K562 (cell line): ENCODE measurements around the gene SANBR. TPM values are rescaled to one million over a fixed set of nuclear protein-coding genes. Genes with fewer than 3 reads are reported as not detected.
A peak's percentile ranks its signal among the peaks of the same experiment; 100 is the strongest.

Experiments
- ATAC-seq: fragments of 200-7000 bp; cut with Tn5 transposase; 3 replicates; pipeline ENCODE4 v1.9.1; 2020; ENCODE audit warnings: moderate library complexity
- BruUV-seq: library from RNA; stranded (reverse); fragments of 400-500 nt; replicated peaks from 2 replicates; lab custom pipeline; 2021; lab: Mats Ljungman, UMichigan
- CTCF ChIA-PET: fragments of 300-600 bp; formaldehyde crosslinking; extraction: SDS; loops from one replicate; lab custom pipeline; 2021; ENCODE audit warnings: low intra/inter-chr PET ratio; lab: Yijun Ruan, JAX
- POLR2A ChIA-PET: fragments of 300-600, 350-650 bp; sonication (Branson Sonifier 250); formaldehyde crosslinking; extraction: SDS; loops from one replicate; lab custom pipeline; 2021; ENCODE audit warnings: antibody characterized with exemption, inconsistent platforms; lab: Yijun Ruan, JAX
- DNase-seq, 4 experiments: peaks; one replicate each; pipeline versions ENCODE4 v3.0.0 to v3.0.0-alpha.2; 2011 to 2018; ENCODE audit warnings: low spot score in 3 of 4, mixed read lengths in 3 of 4; ENCODE audit errors: extremely low read depth in 1 of 4
- FAIRE-seq: peaks from 2 replicates; lab custom pipeline; 2011; peaks lifted over from hg19 to GRCh38; lab: Jason Lieb, UNC
- H2AFZ ChIP-seq: 2 replicates; pipeline ENCODE4 v1.6.0; 2011; ENCODE audit warnings: low read depth, low read length, control low read depth, inconsistent platforms
- H3K27ac ChIP-seq: fragments of 200-600 bp; 3 replicates; pipeline ENCODE4 v1.8.0; 2011; ENCODE audit warnings: low read depth, mild to moderate bottlenecking, control low read depth, inconsistent platforms, low read length, moderate library complexity, mixed read lengths; ENCODE audit errors: extremely low read depth
- H3K27me3 ChIP-seq, 2 experiments: fragments of 300-600 bp in 1 of 2; 2 replicates in 1 of 2; 3 replicates in 1 of 2; pipeline versions ENCODE4 v1.6.0 to v1.8.0; 2011; ENCODE audit warnings: inconsistent platforms in 2 of 2, low read length in 2 of 2, mild to moderate bottlenecking in 1 of 2, mixed read lengths in 1 of 2, moderate library complexity in 1 of 2; ENCODE audit not compliant: control insufficient read depth in 2 of 2, insufficient read depth in 2 of 2
- H3K36me3 ChIP-seq: fragments of 300-600 bp; 3 replicates; pipeline ENCODE4 v1.8.0; 2011; ENCODE audit warnings: mild to moderate bottlenecking, low read length, inconsistent platforms; ENCODE audit not compliant: control insufficient read depth, insufficient read depth
- H3K4me1 ChIP-seq, 2 experiments: fragments of 200-600 bp in 1 of 2; replicated peaks in 1 of 2; 2 replicates in 1 of 2; 3 replicates in 1 of 2; pipeline versions ENCODE4 v1.5.1 to v1.8.0; 2011; ENCODE audit warnings: inconsistent platforms in 2 of 2, low read length in 2 of 2, mild to moderate bottlenecking in 1 of 2, mixed read lengths in 1 of 2, moderate library complexity in 1 of 2; ENCODE audit not compliant: control insufficient read depth in 2 of 2, insufficient read depth in 2 of 2
- H3K4me2 ChIP-seq: 2 replicates; pipeline ENCODE4 v1.6.1; 2011; ENCODE audit warnings: low read length, control low read depth, inconsistent platforms, mixed read lengths; ENCODE audit not compliant: insufficient read depth
- H3K4me3 ChIP-seq: fragments of 200-600 bp; sonication (generic), shearing (Covaris generic); 2 replicates; pipeline ENCODE4 v1.5.1; 2016; ENCODE audit warnings: control low read depth, inconsistent platforms
- H3K79me2 ChIP-seq: fragments of 200-600 bp; 3 replicates; pipeline ENCODE4 v1.8.0; 2011; ENCODE audit warnings: low read length, inconsistent platforms; ENCODE audit not compliant: control insufficient read depth, insufficient read depth
- H3K9ac ChIP-seq, 2 experiments: 2 replicates each; pipeline versions ENCODE4 v1.6.0 to v1.6.1; 2011; ENCODE audit warnings: low read depth in 2 of 2, low read length in 2 of 2, control low read depth in 1 of 2, inconsistent platforms in 1 of 2, mild to moderate bottlenecking in 1 of 2, mixed read lengths in 1 of 2; ENCODE audit not compliant: insufficient read depth in 1 of 2
- H3K9me1 ChIP-seq: one replicate; pipeline ENCODE4 v1.6.0; 2011; ENCODE audit warnings: inconsistent platforms, mild to moderate bottlenecking, low read length, moderate library complexity; ENCODE audit not compliant: control insufficient read depth, insufficient read depth
- H3K9me3 ChIP-seq: replicated peaks from 2 replicates; pipeline ENCODE4 v1.5.1; 2011; ENCODE audit warnings: low read depth, low read length, inconsistent platforms; ENCODE audit not compliant: control insufficient read depth, insufficient read depth
- H4K20me1 ChIP-seq: replicated peaks from 2 replicates; pipeline ENCODE4 v1.6.1; 2011; ENCODE audit warnings: low read length, inconsistent platforms, mixed read lengths; ENCODE audit not compliant: control insufficient read depth, insufficient read depth
- HNRNPH1 ChIP-seq: fragments of 200-400 bp; formaldehyde crosslinking; optimal IDR thresholded peaks from 2 replicates; pipeline ENCODE3; 2017; ENCODE audit warnings: low read depth, mild to moderate bottlenecking, low read length, moderate library complexity
- NONO ChIP-seq, 2 experiments: fragments of 200-400 bp in 1 of 2; fragments of 450-650 bp in 1 of 2; formaldehyde crosslinking in 1 of 2; IDR thresholded peaks; 2 replicates each; pipeline ENCODE4 v1.6.1; 2017; ENCODE audit warnings: low read depth in 2 of 2, mild to moderate bottlenecking in 2 of 2, moderate library complexity in 2 of 2, low read length in 1 of 2
- SP2 ChIP-seq: IDR thresholded peaks from 2 replicates; pipeline ENCODE4 v1.6.1; 2011; ENCODE audit warnings: mild to moderate bottlenecking, low read depth, low read length, moderate library complexity; ENCODE audit not compliant: poor library complexity, severe bottlenecking; ENCODE audit errors: extremely low read depth
- ZNF583 ChIP-seq: fragments of 250-450 bp; sonication (Bioruptor Pico); IDR thresholded peaks from 2 replicates; pipeline ENCODE4 v1.4.0; 2020
- WGBS: fragments of 100-300 bp; shearing (Covaris generic); methylation state at CpG from one replicate; pipeline ENCODE4 v1.1.6; 2016; ENCODE audit warnings: low coverage, mixed read lengths; ENCODE audit not compliant: insufficient coverage; ENCODE audit errors: missing lambda C conversion rate; 5-methylcytosine and 5-hydroxymethylcytosine counted together
- in situ Hi-C: fragments of 300-500 bp; cut with MboI; formaldehyde crosslinking; loops from 4 replicates; pipeline ENCODE4 v1.15.0; 2018; ENCODE audit warnings: inconsistent platforms, mixed read lengths
- intact Hi-C: fragments of 100-400 bp; cut with micrococcal nuclease; formaldehyde crosslinking; loops from 2 replicates; pipeline ENCODE4 v1.14.2; 2022
- polyA plus RNA-seq, 8 experiments: library from polyadenylated mRNA; depleted of rRNA in 4 of 8; stranded (reverse) in 5 of 8; unstranded in 3 of 8; fragments of >200 nt; fragmentation: Nextera tagmentation in 2 of 8; fragmentation: Illumina TruSeq in 1 of 8; extraction: Ambion mirVana in 2 of 8; extraction: Trizol in 1 of 8; gene quantifications; 2 replicates each; pipeline versions ENCODE4 v1.2.1 to v1.2.3, GENCODE V29; 2011 to 2014; ENCODE audit warnings: inconsistent platforms in 1 of 8, missing spikeins in 1 of 8
- total RNA-seq, 7 experiments: library from RNA; depleted of rRNA in 6 of 7; stranded (reverse); fragments of >200 nt in 6 of 7; fragmentation: Illumina TruSeq in 2 of 7; extraction: Trizol in 2 of 7; gene quantifications; 2 replicates each; pipeline versions ENCODE4 v1.2.1 to v1.2.3, GENCODE V29; 2011 to 2021; ENCODE audit warnings: low replicate concordance in 1 of 7
- TF ChIP-seq, protein P1 (sequence below): fragments of 450-650 bp; IDR thresholded peaks from 2 replicates; pipeline ENCODE4 v1.6.1; 2016; ENCODE audit warnings: low read depth, mild to moderate bottlenecking, moderate library complexity
- TF ChIP-seq, protein P2 (sequence below), 3 experiments: fragments of 200-800 bp in 1 of 3; sonication (Bioruptor generic) in 1 of 3; sonication (generic) in 1 of 3; formaldehyde crosslinking in 1 of 3; IDR thresholded peaks; 2 replicates each; pipeline versions ENCODE4 v1.6.1 to v1.8.0; 2016 to 2022; ENCODE audit warnings: mild to moderate bottlenecking in 2 of 3, missing compliant biosample characterization in 2 of 3, missing genetic modification characterization in 2 of 3, missing genetic modification reagents in 1 of 3
- TF ChIP-seq, protein P3 (sequence below): fragments of 250-450 bp; sonication (Bioruptor Pico); IDR thresholded peaks from 2 replicates; pipeline ENCODE4 v1.9.0; 2021; ENCODE audit warnings: mild to moderate bottlenecking, inconsistent platforms
- TF ChIP-seq, protein P4 (sequence below): fragments of 450-650 bp; conservative IDR thresholded peaks from 2 replicates; pipeline ENCODE4 v1.6.1; 2016; ENCODE audit warnings: missing genetic modification characterization, low read depth, mild to moderate bottlenecking, control low read depth, missing compliant biosample characterization
- TF ChIP-seq, protein P5 (sequence below): sonication (generic); formaldehyde crosslinking; IDR thresholded peaks from 2 replicates; pipeline ENCODE4 v1.8.0; 2022; ENCODE audit warnings: missing genetic modification reagents, mild to moderate bottlenecking, borderline replicate concordance

The SANBR gene
- total and polyA plus RNA-seq, 9 of the 15 experiments (the other 6 are each of a cell fraction or from before 2014, with no cell fraction given), result 1.5 to 7.7 (median 6.2) TPM

DNA sequence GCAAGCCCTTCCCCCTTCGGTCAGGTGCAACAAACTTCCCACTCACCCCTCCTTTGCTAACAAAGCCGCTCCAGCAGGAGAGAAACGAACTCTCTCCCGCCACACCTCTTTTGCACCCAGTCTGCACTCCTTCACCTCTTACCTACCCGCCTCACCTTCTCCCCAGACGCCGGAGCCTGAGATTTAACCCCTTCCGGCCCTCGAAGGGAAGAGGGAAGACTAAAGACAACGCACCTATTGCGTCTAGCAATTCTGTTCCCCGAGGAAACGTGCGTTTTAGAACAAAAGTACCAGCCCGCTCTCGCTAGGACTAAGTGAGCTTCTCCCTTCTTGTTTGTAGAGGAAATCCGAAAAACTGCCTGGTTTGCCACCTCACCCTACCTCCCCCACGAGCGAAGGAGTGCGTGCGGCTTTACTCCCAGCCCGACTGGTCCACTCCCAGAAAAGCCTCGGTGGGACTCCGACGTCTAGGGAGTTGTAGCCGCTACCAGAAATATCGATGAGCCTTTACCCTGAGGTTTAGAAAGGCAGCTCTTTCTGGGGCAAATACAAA is 48.6 kb upstream of the SANBR start (continued):
- TF ChIP-seq, protein P1, sequence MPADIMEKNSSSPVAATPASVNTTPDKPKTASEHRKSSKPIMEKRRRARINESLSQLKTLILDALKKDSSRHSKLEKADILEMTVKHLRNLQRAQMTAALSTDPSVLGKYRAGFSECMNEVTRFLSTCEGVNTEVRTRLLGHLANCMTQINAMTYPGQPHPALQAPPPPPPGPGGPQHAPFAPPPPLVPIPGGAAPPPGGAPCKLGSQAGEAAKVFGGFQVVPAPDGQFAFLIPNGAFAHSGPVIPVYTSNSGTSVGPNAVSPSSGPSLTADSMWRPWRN, result 0 out of 2 replicates have a peak, but pooled peaks have one; percentile 11

DNA sequence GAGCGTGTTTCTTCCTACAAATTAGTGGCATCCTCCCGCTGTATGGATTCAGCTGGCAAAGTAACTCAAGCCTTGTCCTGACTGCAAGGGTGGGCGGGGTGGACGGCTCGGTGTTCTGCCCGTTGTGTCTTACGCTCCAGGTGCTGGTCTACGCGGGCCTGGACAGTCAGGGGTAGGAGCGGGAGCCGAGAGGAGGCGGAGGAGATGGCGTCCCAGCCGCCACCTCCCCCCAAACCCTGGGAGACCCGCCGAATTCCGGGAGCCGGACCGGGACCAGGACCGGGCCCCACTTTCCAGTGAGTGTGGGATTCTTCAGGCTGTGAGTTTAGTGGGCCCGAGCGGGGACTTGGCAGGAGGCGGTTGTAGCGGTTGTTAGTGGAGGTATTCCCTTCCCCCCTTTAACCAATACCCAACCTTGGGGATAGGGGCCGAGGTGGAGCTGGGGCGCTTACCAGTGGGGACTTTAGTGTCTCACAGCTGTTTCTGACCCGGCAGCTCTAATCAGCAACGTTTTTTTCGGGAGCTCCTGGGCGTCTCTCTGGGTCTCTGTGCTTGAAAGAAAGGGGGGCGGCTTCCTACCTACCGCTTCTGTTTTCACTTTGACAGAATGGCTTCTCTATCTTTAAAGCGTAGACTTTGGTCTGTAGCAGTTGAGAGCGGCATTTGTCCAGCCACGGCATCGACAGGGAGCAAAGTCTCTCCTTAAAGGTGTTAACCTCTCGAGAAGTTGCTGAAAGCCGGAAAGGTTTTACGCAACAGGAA is 47.9 kb upstream of the SANBR start, which contains the start of the genes PEX13 and PUS10:
PEX13 (plus strand) TSS at position 165 of the 762 bp plus-strand sequence; CDS start at position 205, 40 bp downstream.
PUS10 (minus strand) TSS at position 700 of the 762 bp plus-strand sequence. CDS start 6,365 bp downstream, outside the sequence.
- Histone ChIP-seq H3K9me3 (no peaks in the 10 kb centered on the region), H3K27me3 (no peaks in the 10 kb centered on the region), H3K9me1 (no peaks in the 10 kb centered on the region), H3K27ac (peak within 1 kb of the TSS; percentile 99), H4K20me1 (no peaks in the 10 kb centered on the region), H2AFZ (peak within 1 kb of the TSS; percentile 100), H3K36me3 (peaks cover 13% of the 10 kb centered on the region; the same call in 1 of the 3 replicates), H3K4me3 (peak within 1 kb of the TSS; percentile 90), H3K79me2 (peaks cover 54% of the 10 kb centered on the region), H3K4me2 (peak within 1 kb of the TSS; percentile 98), H3K4me1 (peaks cover 0 to 4% of the 10 kb centered on the region in 2 experiments; a peak in 2 of 5 replicates), H3K9ac (peak within 1 kb of the TSS; percentile 94 to 97)
- under 1% methylated on average over 37 of the region's 39 CpGs for whole genome bisulfite sequencing
- BruUV-seq, result TSS peak; percentile 54
- FAIRE-seq (peak; percentile 79), DNase-seq (peak; percentile 80 to 86 (median 83)), ATAC-seq (peak; percentile 96)
- CTCF ChIA-PET, result no interaction called here
- intact Hi-C loops (loop anchor here (1.0 to 5.0 kb wide), 3 partner anchors 26 to 160 kb away; partner anchors contain the start of gene SANBR), in situ Hi-C loops (no loop called here)
- POLR2A ChIA-PET, result interaction anchor here (0.6 to 1.8 kb wide), 8 partner anchors 15 to 663 kb away, joined by 3 to 5 read pairs (median 3); no protein-coding TSS in a partner anchor
- TF ChIP-seq NONO (IDR thresholded peaks at IDR 0.05; ENCODE audit: low read depth in 2 of 2, low read length in 1 of 2) (0 out of 4 replicates have a peak, but pooled peaks of 1 of the 2 experiments have one; percentile 2), HNRNPH1 (no peak), SP2 (no peak), ZNF583 (CRISPR knock-in tag) (no peak)
- TF ChIP-seq, protein P2, sequence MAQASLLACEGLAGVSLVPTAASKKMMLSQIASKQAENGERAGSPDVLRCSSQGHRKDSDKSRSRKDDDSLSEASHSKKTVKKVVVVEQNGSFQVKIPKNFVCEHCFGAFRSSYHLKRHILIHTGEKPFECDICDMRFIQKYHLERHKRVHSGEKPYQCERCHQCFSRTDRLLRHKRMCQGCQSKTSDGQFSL (CRISPR knock-in tag; IDR thresholded peaks at IDR 0.05), result peak; percentile 56
- TF ChIP-seq, protein P2 (tag; IDR thresholded peaks at IDR 0.05), result peak in 1 of 2 experiments; percentile 6; a peak in 1 of 4 replicates
- TF ChIP-seq, protein P3, sequence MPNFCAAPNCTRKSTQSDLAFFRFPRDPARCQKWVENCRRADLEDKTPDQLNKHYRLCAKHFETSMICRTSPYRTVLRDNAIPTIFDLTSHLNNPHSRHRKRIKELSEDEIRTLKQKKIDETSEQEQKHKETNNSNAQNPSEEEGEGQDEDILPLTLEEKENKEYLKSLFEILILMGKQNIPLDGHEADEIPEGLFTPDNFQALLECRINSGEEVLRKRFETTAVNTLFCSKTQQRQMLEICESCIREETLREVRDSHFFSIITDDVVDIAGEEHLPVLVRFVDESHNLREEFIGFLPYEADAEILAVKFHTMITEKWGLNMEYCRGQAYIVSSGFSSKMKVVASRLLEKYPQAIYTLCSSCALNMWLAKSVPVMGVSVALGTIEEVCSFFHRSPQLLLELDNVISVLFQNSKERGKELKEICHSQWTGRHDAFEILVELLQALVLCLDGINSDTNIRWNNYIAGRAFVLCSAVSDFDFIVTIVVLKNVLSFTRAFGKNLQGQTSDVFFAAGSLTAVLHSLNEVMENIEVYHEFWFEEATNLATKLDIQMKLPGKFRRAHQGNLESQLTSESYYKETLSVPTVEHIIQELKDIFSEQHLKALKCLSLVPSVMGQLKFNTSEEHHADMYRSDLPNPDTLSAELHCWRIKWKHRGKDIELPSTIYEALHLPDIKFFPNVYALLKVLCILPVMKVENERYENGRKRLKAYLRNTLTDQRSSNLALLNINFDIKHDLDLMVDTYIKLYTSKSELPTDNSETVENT, result peak; percentile 61; the same call in 1 of the 2 replicates
- TF ChIP-seq, protein P4, sequence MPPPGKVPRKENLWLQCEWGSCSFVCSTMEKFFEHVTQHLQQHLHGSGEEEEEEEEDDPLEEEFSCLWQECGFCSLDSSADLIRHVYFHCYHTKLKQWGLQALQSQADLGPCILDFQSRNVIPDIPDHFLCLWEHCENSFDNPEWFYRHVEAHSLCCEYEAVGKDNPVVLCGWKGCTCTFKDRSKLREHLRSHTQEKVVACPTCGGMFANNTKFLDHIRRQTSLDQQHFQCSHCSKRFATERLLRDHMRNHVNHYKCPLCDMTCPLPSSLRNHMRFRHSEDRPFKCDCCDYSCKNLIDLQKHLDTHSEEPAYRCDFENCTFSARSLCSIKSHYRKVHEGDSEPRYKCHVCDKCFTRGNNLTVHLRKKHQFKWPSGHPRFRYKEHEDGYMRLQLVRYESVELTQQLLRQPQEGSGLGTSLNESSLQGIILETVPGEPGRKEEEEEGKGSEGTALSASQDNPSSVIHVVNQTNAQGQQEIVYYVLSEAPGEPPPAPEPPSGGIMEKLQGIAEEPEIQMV (tag), result no peak
- TF ChIP-seq, protein P5, sequence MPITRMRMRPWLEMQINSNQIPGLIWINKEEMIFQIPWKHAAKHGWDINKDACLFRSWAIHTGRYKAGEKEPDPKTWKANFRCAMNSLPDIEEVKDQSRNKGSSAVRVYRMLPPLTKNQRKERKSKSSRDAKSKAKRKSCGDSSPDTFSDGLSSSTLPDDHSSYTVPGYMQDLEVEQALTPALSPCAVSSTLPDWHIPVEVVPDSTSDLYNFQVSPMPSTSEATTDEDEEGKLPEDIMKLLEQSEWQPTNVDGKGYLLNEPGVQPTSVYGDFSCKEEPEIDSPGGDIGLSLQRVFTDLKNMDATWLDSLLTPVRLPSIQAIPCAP (CRISPR knock-in tag), result no peak
